ENCODE results near the gene ASXL1. TPM values are rescaled to one million over a fixed set of nuclear protein-coding genes. Genes with fewer than 3 reads are reported as not detected.

The ASXL1 gene
- polyA plus RNA-seq, 4 donors = 55.7 to 77.9 (median 65.3) TPM

GRCh38 chr20:32437391-32438074 lies 79.4 kb downstream of the ASXL1 start:
- no peak for DNase-seq (ENCODE audit: low read depth in 4 of 4, low spot score in 2 of 4)

- DNase-seq (ENCODE audit: low read depth in 4 of 4, low spot score in 2 of 4) = no peak
Observed at GRCh38 chr20:32438331-32438858, 80.3 kb downstream of the ASXL1 start.

- DNase-seq (ENCODE audit: low read depth in 4 of 4, low spot score in 2 of 4) = no peak
Observed at GRCh38 chr20:32439132-32439829, 81.2 kb downstream of the ASXL1 start.

- DNase-seq (ENCODE audit: low read depth in 4 of 4, low spot score in 2 of 4) = no peak
Observed at GRCh38 chr20:32440069-32440757, 82.1 kb downstream of the ASXL1 start.

GRCh38 chr20:32440758-32441078 lies 82.6 kb downstream of the ASXL1 start:
- DNase-seq (ENCODE audit: low read depth in 4 of 4, low spot score in 2 of 4) = no peak

- DNase-seq (ENCODE audit: low read depth in 4 of 4, low spot score in 2 of 4) = no peak
Observed at GRCh38 chr20:32441638-32442037, 83.5 kb downstream of the ASXL1 start.

GRCh38 chr20:32442630-32443373 lies 84.7 kb downstream of the ASXL1 start:
- no peak for DNase-seq (ENCODE audit: low read depth in 4 of 4, low spot score in 2 of 4)

GRCh38 chr20:32443386-32443974 lies 85.3 kb downstream of the ASXL1 start:
- no peak for DNase-seq (ENCODE audit: low read depth in 4 of 4, low spot score in 2 of 4)

- no peak for DNase-seq (ENCODE audit: low read depth in 4 of 4, low spot score in 2 of 4)
Observed at GRCh38 chr20:32444474-32445220, 86.5 kb downstream of the ASXL1 start.

- DNase-seq (ENCODE audit: low read depth in 4 of 4, low spot score in 2 of 4) = no peak
Observed at GRCh38 chr20:32445539-32446273, 87.6 kb downstream of the ASXL1 start.

GRCh38 chr20:32446301-32447100 lies 88.4 kb downstream of the ASXL1 start:
- no peak for DNase-seq (ENCODE audit: low read depth in 4 of 4, low spot score in 2 of 4)

- DNase-seq (ENCODE audit: low read depth in 4 of 4, low spot score in 2 of 4) = no peak
Observed at GRCh38 chr20:32447136-32448027, 89.3 kb downstream of the ASXL1 start.

- DNase-seq (ENCODE audit: low read depth in 4 of 4, low spot score in 2 of 4) = no peak
Observed at GRCh38 chr20:32448306-32449056, 90.3 kb downstream of the ASXL1 start.

- DNase-seq (ENCODE audit: low read depth in 4 of 4, low spot score in 2 of 4) = no peak
Observed at GRCh38 chr20:32449057-32449889, 91.1 kb downstream of the ASXL1 start.

- DNase-seq (ENCODE audit: low read depth in 4 of 4, low spot score in 2 of 4) = no peak
Observed at GRCh38 chr20:32449890-32450401, 91.8 kb downstream of the ASXL1 start.

Data from left renal cortex interstitium (tissue), 4 donors.